GM19025 (cell line): Measurements from ENCODE around the gene ANKRD16.
A peak's percentile ranks its signal among the peaks of the same experiment; 100 is the strongest.

Source experiments
- ATAC-seq: cut with Tn5 transposase; IDR thresholded peaks from one replicate; pipeline ENCODE4 v1.9.1; 2021; ENCODE audit warnings: mild to moderate bottlenecking, low read depth, moderate library complexity; ENCODE audit not compliant: unreplicated experiment

The ANKRD16 gene

GRCh38 chr10:5812283-5813090, 77.2 kb downstream of the ANKRD16 start:
- peak; percentile 20 for ATAC-seq
